DOHH2 (cell line): Measurements from ENCODE around the gene CNTNAP5.

Experiments
- H3F3A ChIP-seq: fragments of 200-600 bp; sonication (generic), shearing (Covaris generic); 2 replicates; pipeline ENCODE4 v1.6.0; 2016; ENCODE audit warnings: antibody characterized with exemption, mild to moderate bottlenecking; ENCODE audit not compliant: control insufficient read depth, insufficient read depth
- H3K27ac ChIP-seq: fragments of 200-600 bp; sonication (generic); 2 replicates; pipeline ENCODE4 v1.5.1; 2014; ENCODE audit warnings: low read depth, mild to moderate bottlenecking, low read length, moderate library complexity
- H3K27me3 ChIP-seq: fragments of 200-600 bp; sonication (generic); 2 replicates; pipeline ENCODE4 v1.6.1; 2014; ENCODE audit warnings: mild to moderate bottlenecking, low read length, mixed read lengths; ENCODE audit not compliant: control insufficient read depth
- H3K36me3 ChIP-seq: fragments of 200-600 bp; sonication (generic); 2 replicates; pipeline ENCODE4 v1.6.1; 2014; ENCODE audit warnings: mild to moderate bottlenecking, low read length, moderate library complexity, mixed read lengths; ENCODE audit not compliant: control insufficient read depth
- H3K4me1 ChIP-seq: fragments of 200-600 bp; sonication (generic); 2 replicates; pipeline ENCODE4 v1.6.1; 2014; ENCODE audit warnings: mild to moderate bottlenecking, low read length, mixed read lengths; ENCODE audit not compliant: control insufficient read depth
- H3K4me2 ChIP-seq: fragments of 200-600 bp; sonication (generic); 2 replicates; pipeline ENCODE4 v1.6.0; 2014; ENCODE audit warnings: mild to moderate bottlenecking, low read length, moderate library complexity
- H3K4me3 ChIP-seq: fragments of 200-600 bp; sonication (generic); 2 replicates; pipeline ENCODE4 v1.5.1; 2014; ENCODE audit warnings: mild to moderate bottlenecking, low read length, mixed read lengths
- H3K79me2 ChIP-seq: fragments of 200-600 bp; sonication (generic); 2 replicates; pipeline ENCODE4 v1.6.1; 2014; ENCODE audit warnings: mild to moderate bottlenecking, low read length, mixed read lengths; ENCODE audit not compliant: control insufficient read depth
- H3K9me2 ChIP-seq: fragments of 200-600 bp; sonication (generic); replicated peaks from 2 replicates; pipeline ENCODE4 v1.6.1; 2014; ENCODE audit warnings: mild to moderate bottlenecking, low read length, mixed read lengths; ENCODE audit not compliant: control insufficient read depth
- H3K9me3 ChIP-seq: fragments of 200-600 bp; sonication (generic); 2 replicates; pipeline ENCODE4 v1.6.1; 2014; ENCODE audit warnings: antibody characterized with exemption, low read length, mixed read lengths; ENCODE audit not compliant: control insufficient read depth, insufficient read depth
- H4K20me1 ChIP-seq: fragments of 200-600 bp; sonication (generic); 2 replicates; pipeline ENCODE4 v1.6.0; 2014; ENCODE audit warnings: low read depth, mild to moderate bottlenecking, antibody characterized with exemption, low read length, moderate library complexity; ENCODE audit not compliant: control insufficient read depth, insufficient read depth
- CTCF ChIP-seq: fragments of 200-600 bp; sonication (generic); IDR thresholded peaks from one replicate; pipeline ENCODE4 v1.5.1; 2014; ENCODE audit warnings: antibody characterized with exemption, mild to moderate bottlenecking, low read depth, low read length; ENCODE audit not compliant: poor library complexity, severe bottlenecking
- EZH2phosphoT487 ChIP-seq: fragments of 200-600 bp; sonication (generic); IDR thresholded peaks from 2 replicates; pipeline ENCODE4 v1.6.1; 2017; ENCODE audit warnings: borderline replicate concordance, mild to moderate bottlenecking, antibody characterized with exemption, low read length, moderate library complexity, mixed read lengths

The CNTNAP5 gene

GRCh38 chr2:124333784-124334183 lies 308.7 kb downstream of the CNTNAP5 start:
- Histone ChIP-seq H3K27ac (no peak overlapping the region), H3K4me1 (no peaks in the 10 kb centered on the region), H3K4me2 (no peak overlapping the region), H3K79me2 (no peaks in the 10 kb centered on the region), H3F3A (no peaks in the 10 kb centered on the region), H3K9me2 (no peaks in the 10 kb centered on the region), H3K36me3 (no peaks in the 10 kb centered on the region), H3K4me3 (no peak overlapping the region), H3K27me3 (no peaks in the 10 kb centered on the region), H3K9me3 (no peaks in the 10 kb centered on the region), H4K20me1 (no peaks in the 10 kb centered on the region)
- TF ChIP-seq CTCF, result no peak
- no peak for TF ChIP-seq EZH2phosphoT487

DNA sequence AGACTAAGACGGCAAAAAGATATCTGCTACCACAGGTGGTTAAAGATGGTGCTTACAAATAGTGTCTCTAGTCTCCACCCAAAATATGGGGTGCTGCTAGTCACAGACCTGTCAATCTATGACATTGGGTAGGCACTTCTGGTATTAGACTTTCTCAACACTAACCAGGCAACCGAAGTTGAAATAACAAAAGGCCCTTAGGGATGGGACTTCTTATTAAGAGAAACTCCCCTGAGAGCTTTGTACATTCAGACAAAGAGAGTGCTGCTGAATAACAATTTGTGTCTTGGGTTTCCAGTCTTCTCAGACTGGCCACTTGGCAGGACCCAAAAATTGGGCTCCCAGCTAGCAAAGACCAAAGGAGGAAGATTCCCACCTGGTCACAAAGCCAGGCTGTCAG lies 310.0 kb downstream of the CNTNAP5 start:
- no peaks in the 10 kb centered on the region for H3K9me3 ChIP-seq
- H4K20me1 ChIP-seq, result no peaks in the 10 kb centered on the region
- H3K27me3 ChIP-seq, result no peaks in the 10 kb centered on the region
- H3K9me2 ChIP-seq, result no peaks in the 10 kb centered on the region
- no peak overlapping the region for H3K27ac ChIP-seq
- no peak overlapping the region for H3K4me2 ChIP-seq
- no peaks in the 10 kb centered on the region for H3K4me1 ChIP-seq
- H3F3A ChIP-seq, result no peaks in the 10 kb centered on the region
- no peaks in the 10 kb centered on the region for H3K79me2 ChIP-seq
- no peaks in the 10 kb centered on the region for H3K36me3 ChIP-seq
- H3K4me3 ChIP-seq, result no peak overlapping the region
- TF ChIP-seq EZH2phosphoT487, result no peak
- no peak for TF ChIP-seq CTCF

DNA sequence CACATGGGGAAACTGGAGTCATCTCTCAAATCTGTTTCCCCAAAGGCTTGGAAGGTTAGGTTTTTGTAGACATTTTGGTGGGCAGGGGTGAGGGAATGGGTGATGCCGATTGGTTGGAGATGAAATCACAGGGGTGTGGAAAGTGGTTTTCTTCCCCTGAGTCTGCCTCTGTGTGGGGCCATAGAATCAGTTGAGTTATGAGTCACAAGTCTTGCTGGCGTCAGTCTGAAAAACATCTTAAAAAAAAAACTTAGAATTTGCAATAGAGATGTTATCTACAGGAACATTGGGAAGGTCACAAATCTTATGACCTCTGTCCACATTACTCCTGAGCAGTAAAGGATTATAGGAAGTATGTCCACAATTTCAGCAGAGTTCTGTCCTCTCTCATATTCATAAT lies 314.6 kb downstream of the CNTNAP5 start:
- H3K4me3 ChIP-seq, result no peak overlapping the region
- H3F3A ChIP-seq, result no peaks in the 10 kb centered on the region
- H3K9me3 ChIP-seq, result no peaks in the 10 kb centered on the region

More for the DNA sequence above, 314.6 kb downstream of the CNTNAP5 start:
- H3K4me1 ChIP-seq, result no peaks in the 10 kb centered on the region
- no peaks in the 10 kb centered on the region for H3K9me2 ChIP-seq
- no peak overlapping the region for H3K4me2 ChIP-seq
- H3K27me3 ChIP-seq, result no peaks in the 10 kb centered on the region
- H4K20me1 ChIP-seq, result no peaks in the 10 kb centered on the region
- TF ChIP-seq CTCF (no peak), EZH2phosphoT487 (no peak)
- no peak overlapping the region for H3K27ac ChIP-seq
- no peaks in the 10 kb centered on the region for H3K36me3 ChIP-seq
- no peaks in the 10 kb centered on the region for H3K79me2 ChIP-seq
